HepG2 (cell line): Measurements from ENCODE around the gene ANKZF1. TPM values are rescaled to one million over a fixed set of nuclear protein-coding genes. Genes with fewer than 3 reads are reported as not detected.
A peak's percentile ranks its signal among the peaks of the same experiment; 100 is the strongest.

Experiments used
- FOXA3 ChIP-seq: IDR thresholded peaks from 2 replicates; pipeline ENCODE4 v1.6.1; 2016; ENCODE audit warnings: missing genetic modification reagents, missing compliant biosample characterization
- JARID2 ChIP-seq: sonication (generic); formaldehyde crosslinking; IDR thresholded peaks from 2 replicates; pipeline ENCODE4 v1.8.1; 2023; ENCODE audit warnings: missing genetic modification reagents, inconsistent platforms; ENCODE audit not compliant: insufficient replicate concordance
- MTA3 ChIP-seq: sonication (generic); formaldehyde crosslinking; IDR thresholded peaks from 2 replicates; pipeline ENCODE4 v1.4.0; 2020; ENCODE audit warnings: missing genetic modification reagents
- NAIF1 ChIP-seq: sonication (generic); formaldehyde crosslinking; IDR thresholded peaks from 2 replicates; pipeline ENCODE4 v1.5.0; 2020; ENCODE audit warnings: mild to moderate bottlenecking, missing genetic modification reagents, borderline replicate concordance
- SMARCC2 ChIP-seq: fragments of 450-650 bp; IDR thresholded peaks from 2 replicates; pipeline ENCODE4 v1.6.1; 2017; ENCODE audit warnings: antibody characterized with exemption, mild to moderate bottlenecking
- SNRNP70 ChIP-seq: fragments of 200-400 bp; formaldehyde crosslinking; IDR thresholded peaks from 2 replicates; pipeline ENCODE4 v1.6.1; 2017; ENCODE audit warnings: mild to moderate bottlenecking, low read depth, low read length, moderate library complexity
- TRIM24 ChIP-seq: sonication (generic); formaldehyde crosslinking; IDR thresholded peaks from 2 replicates; pipeline ENCODE4 v1.8.0; 2022; ENCODE audit warnings: mild to moderate bottlenecking, missing genetic modification reagents
- ZNF484 ChIP-seq: sonication (generic); formaldehyde crosslinking; IDR thresholded peaks from 2 replicates; pipeline ENCODE4 v1.5.1; 2020; ENCODE audit warnings: mild to moderate bottlenecking, low read depth, missing genetic modification reagents, borderline replicate concordance
- ZNF652 ChIP-seq: IDR thresholded peaks from 2 replicates; pipeline ENCODE4 v1.6.1; 2016; ENCODE audit warnings: low read depth, borderline replicate concordance
- ZNF841 ChIP-seq: sonication (generic); formaldehyde crosslinking; IDR thresholded peaks from 2 replicates; pipeline ENCODE4 v1.8.1; 2023; ENCODE audit warnings: missing genetic modification reagents, borderline replicate concordance
- polyA plus RNA-seq, 8 experiments: library from polyadenylated mRNA; depleted of rRNA in 3 of 8; stranded (reverse) in 7 of 8; unstranded in 1 of 8; fragments of >200 nt; fragmentation: Illumina TruSeq in 4 of 8; extraction: Trizol in 4 of 8; gene quantifications; 2 replicates each; pipeline versions ENCODE4 v1.2.1 to v1.2.3, GENCODE V29; 2011 to 2016; ENCODE audit warnings: low read depth in 4 of 8, missing spikeins in 1 of 8, mixed read lengths in 1 of 8; ENCODE audit not compliant: insufficient read depth in 1 of 8
- total RNA-seq, 5 experiments: library from RNA; depleted of rRNA; stranded (reverse); fragments of >200 nt; fragmentation: Illumina TruSeq; extraction: Trizol; gene quantifications; 2 replicates each; pipeline ENCODE4 v1.2.3, GENCODE V29; 2016; ENCODE audit warnings: low read depth in 1 of 5
- TF ChIP-seq, protein P1 (sequence below): sonication (generic); formaldehyde crosslinking; IDR thresholded peaks from 2 replicates; pipeline ENCODE4 v1.4.0; 2020; ENCODE audit warnings: mild to moderate bottlenecking, missing genetic modification reagents
- TF ChIP-seq, protein P2 (sequence below): sonication (generic); formaldehyde crosslinking; IDR thresholded peaks from 2 replicates; pipeline ENCODE4 v1.5.0; 2020; ENCODE audit warnings: mild to moderate bottlenecking, missing genetic modification reagents, borderline replicate concordance

Gene ANKZF1
- total and polyA plus RNA-seq, 2 of the 13 experiments (the other 11 are each of a cell fraction or from before 2014, with no cell fraction given) = 25.3 to 128 TPM

DNA sequence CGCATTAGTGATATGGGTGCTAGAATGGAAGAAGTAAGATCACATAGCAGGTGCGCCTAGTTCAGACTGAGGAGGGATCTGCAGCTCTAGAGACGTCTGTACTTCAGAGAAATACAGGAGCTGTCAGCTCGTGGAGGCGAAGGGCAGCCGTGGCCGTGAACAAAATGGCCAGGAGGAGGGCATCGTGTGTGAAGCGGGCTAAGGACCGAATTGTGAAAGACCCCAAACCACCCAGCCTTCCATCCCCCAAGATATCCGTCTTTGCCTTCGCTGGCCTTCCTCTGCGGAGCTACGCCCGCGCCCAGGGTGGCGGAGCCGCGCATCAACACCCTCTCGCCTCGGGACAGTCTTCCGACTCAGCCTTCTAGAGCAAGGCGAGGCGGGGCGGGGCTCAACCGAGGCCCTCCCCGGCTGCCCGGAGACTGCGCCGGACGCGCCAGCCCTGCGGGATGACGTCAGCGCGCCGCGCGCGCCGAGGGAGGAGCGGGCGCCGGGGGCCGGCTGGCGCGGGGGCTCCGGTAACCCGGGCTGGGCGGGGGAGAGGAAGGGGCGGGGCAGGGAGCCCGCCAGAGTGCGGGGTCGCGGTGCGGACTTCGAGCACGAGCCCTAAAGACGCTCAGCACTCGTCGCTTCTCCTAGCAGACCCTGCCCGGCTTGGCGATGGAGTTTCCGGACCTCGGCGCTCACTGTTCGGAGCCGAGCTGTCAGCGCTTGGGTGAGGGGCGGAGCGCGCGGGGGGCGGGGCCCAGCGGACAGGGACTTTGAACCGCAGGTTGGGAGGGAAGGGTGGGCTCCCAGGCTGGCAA, 23.1 kb upstream of the ANKZF1 start, which contains the start of gene ZFAND2B (continued):
- TF ChIP-seq JARID2 (CRISPR knock-in tag) = no peak
- no peak for TF ChIP-seq SNRNP70
- TF ChIP-seq ZNF841 (CRISPR knock-in tag) = no peak
- no peak for TF ChIP-seq MTA3
- TF ChIP-seq, protein P1, sequence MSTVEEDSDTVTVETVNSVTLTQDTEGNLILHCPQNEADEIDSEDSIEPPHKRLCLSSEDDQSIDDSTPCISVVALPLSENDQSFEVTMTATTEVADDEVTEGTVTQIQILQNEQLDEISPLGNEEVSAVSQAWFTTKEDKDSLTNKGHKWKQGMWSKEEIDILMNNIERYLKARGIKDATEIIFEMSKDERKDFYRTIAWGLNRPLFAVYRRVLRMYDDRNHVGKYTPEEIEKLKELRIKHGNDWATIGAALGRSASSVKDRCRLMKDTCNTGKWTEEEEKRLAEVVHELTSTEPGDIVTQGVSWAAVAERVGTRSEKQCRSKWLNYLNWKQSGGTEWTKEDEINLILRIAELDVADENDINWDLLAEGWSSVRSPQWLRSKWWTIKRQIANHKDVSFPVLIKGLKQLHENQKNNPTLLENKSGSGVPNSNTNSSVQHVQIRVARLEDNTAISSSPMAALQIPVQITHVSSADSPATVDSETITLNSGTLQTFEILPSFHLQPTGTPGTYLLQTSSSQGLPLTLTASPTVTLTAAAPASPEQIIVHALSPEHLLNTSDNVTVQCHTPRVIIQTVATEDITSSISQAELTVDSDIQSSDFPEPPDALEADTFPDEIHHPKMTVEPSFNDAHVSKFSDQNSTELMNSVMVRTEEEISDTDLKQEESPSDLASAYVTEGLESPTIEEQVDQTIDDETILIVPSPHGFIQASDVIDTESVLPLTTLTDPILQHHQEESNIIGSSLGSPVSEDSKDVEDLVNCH = 0 out of 2 replicates have a peak, but pooled peaks have one; percentile 78
- no peak for TF ChIP-seq TRIM24 (CRISPR knock-in tag)
- TF ChIP-seq ZNF484 = no peak
- TF ChIP-seq, protein P2, sequence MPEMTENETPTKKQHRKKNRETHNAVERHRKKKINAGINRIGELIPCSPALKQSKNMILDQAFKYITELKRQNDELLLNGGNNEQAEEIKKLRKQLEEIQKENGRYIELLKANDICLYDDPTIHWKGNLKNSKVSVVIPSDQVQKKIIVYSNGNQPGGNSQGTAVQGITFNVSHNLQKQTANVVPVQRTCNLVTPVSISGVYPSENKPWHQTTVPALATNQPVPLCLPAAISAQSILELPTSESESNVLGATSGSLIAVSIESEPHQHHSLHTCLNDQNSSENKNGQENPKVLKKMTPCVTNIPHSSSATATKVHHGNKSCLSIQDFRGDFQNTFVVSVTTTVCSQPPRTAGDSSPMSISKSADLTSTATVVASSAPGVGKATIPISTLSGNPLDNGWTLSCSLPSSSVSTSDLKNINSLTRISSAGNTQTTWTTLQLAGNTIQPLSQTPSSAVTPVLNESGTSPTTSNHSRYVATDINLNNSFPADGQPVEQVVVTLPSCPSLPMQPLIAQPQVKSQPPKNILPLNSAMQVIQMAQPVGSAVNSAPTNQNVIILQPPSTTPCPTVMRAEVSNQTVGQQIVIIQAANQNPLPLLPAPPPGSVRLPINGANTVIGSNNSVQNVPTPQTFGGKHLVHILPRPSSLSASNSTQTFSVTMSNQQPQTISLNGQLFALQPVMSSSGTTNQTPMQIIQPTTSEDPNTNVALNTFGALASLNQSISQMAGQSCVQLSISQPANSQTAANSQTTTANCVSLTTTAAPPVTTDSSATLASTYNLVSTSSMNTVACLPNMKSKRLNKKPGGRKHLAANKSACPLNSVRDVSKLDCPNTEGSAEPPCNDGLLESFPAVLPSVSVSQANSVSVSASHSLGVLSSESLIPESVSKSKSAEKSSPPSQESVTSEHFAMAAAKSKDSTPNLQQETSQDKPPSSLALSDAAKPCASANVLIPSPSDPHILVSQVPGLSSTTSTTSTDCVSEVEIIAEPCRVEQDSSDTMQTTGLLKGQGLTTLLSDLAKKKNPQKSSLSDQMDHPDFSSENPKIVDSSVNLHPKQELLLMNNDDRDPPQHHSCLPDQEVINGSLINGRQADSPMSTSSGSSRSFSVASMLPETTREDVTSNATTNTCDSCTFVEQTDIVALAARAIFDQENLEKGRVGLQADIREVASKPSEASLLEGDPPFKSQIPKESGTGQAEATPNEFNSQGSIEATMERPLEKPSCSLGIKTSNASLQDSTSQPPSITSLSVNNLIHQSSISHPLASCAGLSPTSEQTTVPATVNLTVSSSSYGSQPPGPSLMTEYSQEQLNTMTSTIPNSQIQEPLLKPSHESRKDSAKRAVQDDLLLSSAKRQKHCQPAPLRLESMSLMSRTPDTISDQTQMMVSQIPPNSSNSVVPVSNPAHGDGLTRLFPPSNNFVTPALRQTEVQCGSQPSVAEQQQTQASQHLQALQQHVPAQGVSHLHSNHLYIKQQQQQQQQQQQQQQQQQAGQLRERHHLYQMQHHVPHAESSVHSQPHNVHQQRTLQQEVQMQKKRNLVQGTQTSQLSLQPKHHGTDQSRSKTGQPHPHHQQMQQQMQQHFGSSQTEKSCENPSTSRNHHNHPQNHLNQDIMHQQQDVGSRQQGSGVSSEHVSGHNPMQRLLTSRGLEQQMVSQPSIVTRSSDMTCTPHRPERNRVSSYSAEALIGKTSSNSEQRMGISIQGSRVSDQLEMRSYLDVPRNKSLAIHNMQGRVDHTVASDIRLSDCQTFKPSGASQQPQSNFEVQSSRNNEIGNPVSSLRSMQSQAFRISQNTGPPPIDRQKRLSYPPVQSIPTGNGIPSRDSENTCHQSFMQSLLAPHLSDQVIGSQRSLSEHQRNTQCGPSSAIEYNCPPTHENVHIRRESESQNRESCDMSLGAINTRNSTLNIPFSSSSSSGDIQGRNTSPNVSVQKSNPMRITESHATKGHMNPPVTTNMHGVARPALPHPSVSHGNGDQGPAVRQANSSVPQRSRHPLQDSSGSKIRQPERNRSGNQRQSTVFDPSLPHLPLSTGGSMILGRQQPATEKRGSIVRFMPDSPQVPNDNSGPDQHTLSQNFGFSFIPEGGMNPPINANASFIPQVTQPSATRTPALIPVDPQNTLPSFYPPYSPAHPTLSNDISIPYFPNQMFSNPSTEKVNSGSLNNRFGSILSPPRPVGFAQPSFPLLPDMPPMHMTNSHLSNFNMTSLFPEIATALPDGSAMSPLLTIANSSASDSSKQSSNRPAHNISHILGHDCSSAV (CRISPR knock-in tag) = no peak
- TF ChIP-seq FOXA3 (CRISPR knock-in tag) = peak; percentile 29; the same call in 1 of the 2 replicates
- TF ChIP-seq NAIF1 (CRISPR knock-in tag) = peak; percentile 57; the same call in 1 of the 2 replicates
- no peak for TF ChIP-seq SMARCC2
- no peak; the same call in 1 of the 2 replicates for TF ChIP-seq ZNF652 (CRISPR knock-in tag)
